NCI-H82 (cell line): ENCODE measurements around the gene NF2.
"Not testable (repeated sequence)": the region's sequence is repeated elsewhere in the genome, so short reads cannot be mapped to it uniquely, and the experiment has no call there.

Experiments used
- DNase-seq: peaks from one replicate; lab custom pipeline; 2025; lab: John Stamatoyannopoulos, UW

Gene NF2

DNA sequence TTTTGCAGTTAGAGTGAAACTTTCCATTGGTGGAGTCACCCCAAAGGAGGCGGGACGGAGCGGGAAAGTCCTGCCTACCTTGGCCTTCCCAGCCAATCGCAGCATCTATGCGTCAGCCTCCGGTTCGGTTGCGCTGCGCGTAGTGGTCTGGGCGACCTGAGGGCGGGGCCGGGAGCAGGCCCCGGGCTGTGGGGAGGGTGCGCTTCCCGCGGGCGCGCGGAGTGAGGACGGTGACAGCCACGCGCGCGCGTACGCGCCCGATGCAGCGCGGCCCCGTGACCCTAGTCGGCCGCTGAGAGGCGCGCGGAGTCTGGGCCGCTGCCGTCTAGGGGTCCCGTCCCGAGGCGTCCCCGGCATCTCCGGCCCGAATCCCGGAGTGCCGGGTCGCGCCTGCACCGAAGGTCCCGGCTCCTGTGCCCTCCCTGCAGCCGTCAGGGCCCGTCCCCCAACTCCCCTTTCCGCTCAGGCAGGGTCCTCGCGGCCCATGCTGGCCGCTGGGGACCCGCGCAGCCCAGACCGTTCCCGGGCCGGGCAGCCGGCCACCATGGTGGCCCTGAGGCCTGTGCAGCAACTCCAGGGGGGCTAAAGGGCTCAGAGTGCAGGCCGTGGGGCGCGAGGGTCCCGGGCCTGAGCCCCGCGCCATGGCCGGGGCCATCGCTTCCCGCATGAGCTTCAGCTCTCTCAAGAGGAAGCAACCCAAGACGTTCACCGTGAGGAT is at the start of gene NF2:
Gene NF2, plus strand, starts transcription at position 276 of the 718 bp plus-strand sequence. Its CDS starts 366 bp downstream, at position 642.
- DNase-seq = peak; percentile 99

DNA sequence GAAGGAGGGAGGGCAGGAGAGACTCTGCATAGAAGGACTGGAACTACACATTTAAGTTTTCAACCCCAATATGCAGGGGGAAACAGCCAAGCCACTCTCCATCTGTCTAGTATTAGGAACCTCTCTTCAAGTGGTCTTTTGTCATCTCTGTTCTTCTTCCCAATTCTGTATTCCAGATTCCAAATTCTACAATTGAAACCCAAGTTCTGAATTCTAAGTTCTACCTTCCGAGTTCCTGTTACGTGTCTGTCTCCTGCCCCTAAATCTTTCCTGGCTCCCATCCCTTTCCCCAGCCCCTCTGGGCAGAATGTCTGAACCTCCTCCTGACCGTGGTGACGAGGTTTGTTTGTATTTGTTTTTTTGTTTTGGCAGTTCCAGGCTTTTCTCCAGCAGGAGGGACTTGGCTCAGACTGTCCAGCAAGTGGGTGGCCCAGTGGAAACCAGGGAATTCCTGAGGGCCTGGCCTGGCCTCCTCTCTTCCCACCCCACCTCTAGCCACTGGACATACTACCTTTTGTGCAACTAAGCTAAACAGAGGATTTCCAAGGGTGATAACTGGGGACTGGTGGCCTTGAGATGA is 48.3 kb upstream of the NF2 start:
- no peak for DNase-seq

DNA sequence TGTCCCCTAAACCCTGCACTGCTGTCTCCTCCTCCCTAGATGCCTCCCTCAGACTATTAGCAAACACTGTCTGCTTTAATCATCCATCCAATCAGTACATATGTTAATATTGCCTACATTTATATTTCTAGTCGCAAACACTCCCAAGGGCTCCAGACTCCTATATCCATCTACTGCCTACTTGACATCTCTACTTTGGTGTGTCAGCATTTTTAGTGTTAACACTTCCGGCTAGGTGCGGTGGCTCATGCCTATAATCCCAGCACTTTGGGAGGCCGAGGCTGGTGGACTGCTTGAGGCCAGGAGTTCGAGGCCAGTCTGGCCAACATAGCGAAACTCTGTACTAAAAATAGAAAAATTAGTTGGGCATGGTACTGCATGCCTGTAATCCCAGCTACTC is 44.4 kb upstream of the NF2 start:
- no peak for DNase-seq

- DNase-seq = no peak
These were observed 43.6 kb upstream of the NF2 start for GRCh38 chr22:29559853-29560252.

DNA sequence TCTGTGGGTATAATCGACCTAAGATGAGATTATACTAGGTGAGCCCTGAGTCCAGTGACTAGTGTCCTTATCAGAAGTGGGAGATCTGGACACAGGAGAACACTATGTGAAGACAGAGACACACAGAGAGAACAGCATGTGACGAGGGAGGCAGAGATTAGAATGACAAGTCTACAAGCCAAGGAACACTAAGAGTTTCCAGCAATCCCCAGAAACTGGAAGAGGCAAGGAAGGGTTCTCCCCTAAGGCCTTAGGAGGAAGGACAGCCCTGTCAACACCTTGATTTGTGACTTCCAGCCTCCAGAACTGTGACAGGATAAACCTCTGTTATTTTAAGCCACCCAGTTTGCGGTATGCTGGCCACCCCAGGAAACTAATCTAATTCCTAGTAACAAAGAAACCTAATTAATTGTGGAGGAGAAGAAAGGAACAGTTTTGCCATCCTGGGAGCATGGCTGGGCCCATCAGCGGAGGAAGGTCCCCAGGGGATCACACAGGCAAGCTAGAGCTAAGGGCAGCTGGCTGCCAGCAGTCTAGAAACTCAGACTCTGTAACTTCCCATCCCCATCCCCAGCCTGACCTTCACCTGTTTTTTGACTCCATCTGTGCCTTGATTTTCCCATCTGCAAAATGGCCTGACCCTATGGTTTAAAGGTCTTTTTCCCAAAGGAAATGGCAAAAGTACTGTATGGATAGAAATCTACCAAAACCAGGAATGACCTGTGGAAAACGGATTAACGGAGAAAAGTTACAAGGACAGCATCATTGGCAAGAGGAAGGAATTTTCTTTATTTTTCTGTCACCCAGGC is 39.6 kb upstream of the NF2 start:
- no peak for DNase-seq

GRCh38 chr22:29566513-29566912 is 36.9 kb upstream of the NF2 start:
- not testable (repeated sequence) for DNase-seq

GRCh38 chr22:29567338-29567737 is 36.1 kb upstream of the NF2 start:
- no peak for DNase-seq

- no peak for DNase-seq
These were observed 34.3 kb upstream of the NF2 start for GRCh38 chr22:29569011-29569678.

- DNase-seq = no peak
These were observed 33.0 kb upstream of the NF2 start for GRCh38 chr22:29570456-29570855.

DNA sequence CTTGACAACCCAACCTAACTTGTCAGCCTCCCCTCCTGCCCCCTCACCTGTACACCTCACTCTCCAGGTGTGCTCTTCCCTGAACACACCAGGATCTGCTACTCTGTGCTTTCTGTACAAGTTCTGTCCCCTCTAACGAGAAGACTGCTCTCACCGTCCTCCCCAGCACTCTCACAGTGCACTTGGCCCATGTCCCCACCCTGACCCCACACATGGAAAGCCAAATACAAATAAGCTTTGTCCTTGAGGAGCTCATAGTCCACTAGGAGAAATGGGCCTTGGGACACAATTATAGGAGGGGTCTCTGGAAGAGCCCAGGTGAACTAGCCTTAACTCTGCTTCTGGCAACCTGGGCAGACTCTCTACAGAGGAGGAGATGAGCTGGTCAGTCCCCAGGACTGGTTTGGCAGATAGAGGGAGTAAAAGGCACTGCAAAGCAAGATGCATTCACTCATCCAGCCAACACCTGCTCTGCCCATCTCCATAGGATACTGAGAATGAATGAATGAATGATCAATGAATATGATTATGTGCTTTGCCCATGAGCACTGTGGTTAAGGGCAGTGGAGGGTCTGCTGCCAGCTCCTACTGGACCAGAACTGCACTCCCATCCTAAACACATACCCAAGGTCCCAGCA is 32.4 kb upstream of the NF2 start:
- DNase-seq = no peak

DNA sequence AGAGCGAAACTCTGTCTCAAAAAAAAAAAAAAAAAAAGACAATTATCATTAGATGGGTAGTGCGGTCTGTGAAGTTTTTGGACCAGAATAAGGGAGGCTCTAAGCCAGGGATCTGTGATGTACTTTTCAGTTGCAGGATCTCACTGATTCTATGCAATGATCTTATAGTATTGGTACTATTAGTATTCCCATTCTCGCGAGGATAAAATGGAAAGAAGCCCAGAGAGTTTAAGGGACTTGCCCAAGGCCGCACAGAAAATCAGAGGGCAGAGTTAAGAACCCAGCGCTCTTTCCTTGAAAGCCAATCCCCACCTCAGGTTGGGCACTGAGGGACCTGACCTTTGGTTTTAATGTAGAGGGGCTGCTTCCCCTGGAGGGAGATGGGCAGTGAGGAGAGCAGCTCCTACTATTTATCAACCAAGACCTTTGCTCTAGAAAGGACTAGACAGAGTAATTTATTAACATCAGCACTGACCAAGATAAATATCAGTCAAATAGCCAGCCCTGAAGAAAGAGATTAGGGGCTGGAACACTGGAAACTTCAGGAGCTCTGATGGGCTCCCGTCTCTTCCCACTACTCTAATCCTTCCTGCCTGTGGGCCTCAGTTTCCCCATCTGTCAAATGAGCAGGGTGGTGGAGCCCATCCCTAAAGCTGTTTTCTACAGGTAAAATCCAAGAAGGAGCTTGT is 28.5 kb upstream of the NF2 start:
- no peak for DNase-seq

GRCh38 chr22:29578462-29579200 is 24.8 kb upstream of the NF2 start:
- DNase-seq = no peak

DNA sequence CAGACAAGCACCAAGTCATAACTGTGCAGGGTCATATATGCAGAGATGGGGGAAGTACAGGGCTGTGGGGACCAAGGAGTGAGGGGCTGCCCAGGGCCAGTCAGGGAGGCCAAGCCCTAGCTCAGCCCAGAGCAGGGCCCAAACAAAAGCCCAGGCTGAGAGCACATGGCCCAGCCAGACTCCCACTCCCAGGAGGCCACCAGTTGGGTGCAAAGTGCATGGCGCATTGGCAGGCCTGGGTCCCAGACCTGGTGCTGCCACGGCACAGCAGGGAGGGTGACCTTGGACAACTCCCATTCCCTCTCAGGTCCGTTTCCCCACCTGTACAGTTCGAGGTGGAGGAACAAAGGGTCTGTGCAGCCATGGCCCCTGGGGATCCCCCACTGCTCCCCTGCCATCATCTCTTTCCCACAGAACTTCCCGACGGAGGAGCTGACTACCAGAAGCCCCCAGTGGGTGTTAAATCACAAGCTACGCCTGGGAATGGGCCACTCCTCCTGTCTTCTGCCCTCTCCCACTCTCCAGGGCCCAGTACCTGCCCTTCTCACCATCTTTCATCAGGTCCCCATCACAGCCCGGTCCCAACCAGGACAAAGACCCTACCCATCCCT is 23.1 kb upstream of the NF2 start:
- peak; percentile 35 for DNase-seq

GRCh38 chr22:29581799-29582198 is 21.6 kb upstream of the NF2 start:
- DNase-seq = peak; percentile 29

GRCh38 chr22:29584975-29585374 is 18.5 kb upstream of the NF2 start:
- DNase-seq = no peak

DNA sequence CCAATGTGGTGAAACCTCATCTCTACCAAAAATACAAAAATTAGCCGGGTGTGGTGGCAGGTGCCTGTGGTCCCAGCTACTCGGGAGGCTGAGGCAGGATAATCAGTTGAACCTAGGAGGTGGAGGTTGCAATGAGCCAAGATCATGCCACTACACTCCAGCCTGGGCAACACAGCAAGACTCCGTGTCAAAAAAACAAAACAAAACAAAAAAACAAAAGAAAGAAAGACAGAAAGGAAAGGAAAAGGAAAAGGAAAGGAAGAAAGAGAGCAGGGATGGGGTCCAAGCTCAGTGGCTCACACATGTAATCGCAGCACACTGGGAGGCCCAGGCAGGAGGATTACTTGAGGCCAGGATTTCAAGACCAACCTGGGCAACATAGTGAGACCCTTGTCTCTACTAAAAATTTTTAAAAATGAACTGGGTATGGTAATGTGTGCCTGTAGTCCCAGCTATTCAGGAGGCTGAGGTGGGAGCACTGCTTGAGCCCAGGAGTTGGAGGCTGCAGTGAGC is 17.2 kb upstream of the NF2 start:
- not testable (repeated sequence) for DNase-seq

DNA sequence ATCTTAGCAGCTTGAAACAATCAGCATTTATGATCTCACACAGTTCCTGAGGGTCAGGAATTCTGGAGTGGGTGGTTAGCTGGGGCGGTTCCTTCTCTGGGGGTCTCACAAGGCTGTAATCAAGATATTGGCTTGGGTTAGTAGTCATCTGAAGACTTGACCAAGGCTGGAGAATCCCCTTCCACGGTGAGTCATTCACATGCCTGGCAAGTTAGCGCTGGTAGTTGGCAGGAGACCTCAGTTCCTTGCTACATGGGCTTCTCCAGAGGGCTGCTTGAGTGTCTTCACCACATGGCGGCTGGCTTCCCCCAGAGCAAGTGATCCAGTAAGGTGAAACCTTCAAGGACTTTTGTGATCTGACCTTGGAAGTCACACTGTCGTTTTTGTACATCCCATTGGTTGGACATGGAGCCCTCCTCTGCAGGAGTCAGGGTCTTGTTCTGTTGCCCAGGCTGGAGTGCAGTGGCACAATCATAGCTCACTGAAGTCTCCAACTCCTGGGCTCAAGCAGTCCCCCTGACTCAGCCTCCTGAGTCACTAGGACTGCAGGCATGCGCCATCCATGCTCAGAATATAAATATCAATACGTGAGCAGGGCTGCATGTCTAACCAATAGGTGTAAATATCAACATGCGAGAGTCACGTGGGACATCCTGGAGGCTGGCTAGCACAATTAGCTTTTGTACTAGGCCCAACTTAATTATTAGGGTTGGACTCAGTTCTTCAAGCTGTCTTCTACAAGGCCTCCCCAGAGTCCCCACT is 15.3 kb upstream of the NF2 start:
- no peak for DNase-seq

GRCh38 chr22:29593923-29594322 is 9.5 kb upstream of the NF2 start:
- no peak for DNase-seq

DNA sequence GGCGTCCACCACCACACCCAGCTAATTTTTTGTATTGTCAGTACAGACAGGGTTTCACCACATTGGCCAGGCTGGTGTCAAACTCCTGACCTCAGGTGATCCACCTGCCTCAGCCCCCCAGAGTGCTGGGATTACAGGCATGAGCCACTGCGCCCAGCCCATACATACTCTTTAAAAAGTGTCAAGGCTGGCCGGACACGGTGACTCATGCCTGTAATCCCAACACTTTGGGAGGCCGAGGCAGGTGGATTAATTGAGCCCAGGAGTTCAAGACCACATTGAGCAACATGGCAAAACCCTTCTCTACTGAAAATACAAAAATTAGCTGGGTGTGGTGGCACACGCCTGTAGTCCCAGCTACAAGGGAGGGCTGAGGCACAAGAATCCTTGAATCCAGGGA is 9.0 kb upstream of the NF2 start:
- DNase-seq = not testable (repeated sequence)
